ENCODE data around the gene GNAS.

DNA sequence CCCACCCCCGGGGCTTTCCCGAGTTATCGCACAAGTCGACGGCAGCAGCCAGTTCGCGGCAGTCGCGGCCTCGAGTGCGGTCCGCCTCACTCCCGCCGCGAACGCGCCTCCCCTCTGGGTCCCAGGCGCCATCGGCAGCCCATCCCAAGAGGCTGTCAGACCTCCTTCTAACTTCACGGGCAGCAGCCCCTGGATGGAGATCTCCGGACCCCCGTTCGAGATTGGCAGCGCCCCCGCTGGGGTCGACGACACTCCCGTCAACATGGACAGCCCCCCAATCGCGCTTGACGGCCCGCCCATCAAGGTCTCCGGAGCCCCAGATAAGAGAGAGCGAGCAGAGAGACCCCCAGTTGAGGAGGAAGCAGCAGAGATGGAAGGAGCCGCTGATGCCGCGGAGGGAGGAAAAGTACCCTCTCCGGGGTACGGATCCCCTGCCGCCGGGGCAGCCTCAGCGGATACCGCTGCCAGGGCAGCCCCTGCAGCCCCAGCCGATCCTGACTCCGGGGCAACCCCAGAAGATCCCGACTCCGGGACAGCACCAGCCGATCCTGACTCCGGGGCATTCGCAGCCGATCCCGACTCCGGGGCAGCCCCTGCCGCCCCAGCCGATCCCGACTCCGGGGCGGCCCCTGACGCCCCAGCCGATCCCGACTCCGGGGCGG, 1.6 kb downstream of the GNAS start:
- no peak for TF ChIP-seq YY1 (IDR thresholded peaks at IDR 0.05; ENCODE audit: low read depth, low read length)
- no peak for TF ChIP-seq ZBTB33 (IDR thresholded peaks at IDR 0.05)
- no peak for TF ChIP-seq POLR2A (IDR thresholded peaks at IDR 0.05; ENCODE audit: low read depth, low read length)
- TF ChIP-seq CTCF (IDR thresholded peaks at IDR 0.05 in 2 of 3, conservative IDR thresholded peaks at IDR 0.05 in 1 of 3; ENCODE audit: control insufficient read depth in 2 of 3, extremely low read depth in 1 of 3, insufficient read depth in 1 of 3, low read depth in 3 of 3, low read length in 3 of 3): no peak
- no peak for TF ChIP-seq EZH2 (IDR thresholded peaks at IDR 0.05; ENCODE audit: borderline replicate concordance, control insufficient read depth, low read depth, low read length)
- TF ChIP-seq, protein P1, sequence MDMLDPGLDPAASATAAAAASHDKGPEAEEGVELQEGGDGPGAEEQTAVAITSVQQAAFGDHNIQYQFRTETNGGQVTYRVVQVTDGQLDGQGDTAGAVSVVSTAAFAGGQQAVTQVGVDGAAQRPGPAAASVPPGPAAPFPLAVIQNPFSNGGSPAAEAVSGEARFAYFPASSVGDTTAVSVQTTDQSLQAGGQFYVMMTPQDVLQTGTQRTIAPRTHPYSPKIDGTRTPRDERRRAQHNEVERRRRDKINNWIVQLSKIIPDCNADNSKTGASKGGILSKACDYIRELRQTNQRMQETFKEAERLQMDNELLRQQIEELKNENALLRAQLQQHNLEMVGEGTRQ (IDR thresholded peaks at IDR 0.05; ENCODE audit: borderline replicate concordance, low read depth, low read length): no peak
